ENCODE results near the gene NPDC1. TPM values are rescaled to one million over a fixed set of nuclear protein-coding genes. Genes with fewer than 3 reads are reported as not detected.
"Not testable (repeated sequence)": the region's sequence is repeated elsewhere in the genome, so short reads cannot be mapped to it uniquely, and the experiment has no call there.

The NPDC1 gene
- total RNA-seq, 2 experiments from 2014 or later = 14.2 to 15.9 TPM

DNA sequence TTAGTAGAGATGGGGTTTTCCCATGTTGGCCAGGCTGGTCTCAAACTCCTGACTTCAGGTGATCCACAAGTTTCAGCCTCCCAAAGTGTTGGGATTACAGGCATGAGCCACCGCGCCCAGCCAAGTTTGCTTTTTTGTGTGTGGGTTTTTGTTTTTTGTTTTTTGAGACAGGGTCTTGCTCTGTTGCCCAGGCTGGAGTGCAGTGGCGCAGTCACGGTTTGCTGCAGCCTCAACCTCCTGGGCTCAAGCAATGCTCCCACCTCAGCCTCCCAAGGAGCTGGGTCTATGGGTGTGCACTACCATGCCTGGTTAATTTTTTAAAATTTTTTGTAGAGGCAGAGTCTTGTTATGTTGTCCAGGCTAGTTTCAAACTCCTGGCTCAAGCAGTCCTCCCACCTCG is 12.5 kb downstream of the NPDC1 start:
- not testable (repeated sequence) for H3K4me3 Mint-ChIP-seq, H3K27ac Mint-ChIP-seq

DNA sequence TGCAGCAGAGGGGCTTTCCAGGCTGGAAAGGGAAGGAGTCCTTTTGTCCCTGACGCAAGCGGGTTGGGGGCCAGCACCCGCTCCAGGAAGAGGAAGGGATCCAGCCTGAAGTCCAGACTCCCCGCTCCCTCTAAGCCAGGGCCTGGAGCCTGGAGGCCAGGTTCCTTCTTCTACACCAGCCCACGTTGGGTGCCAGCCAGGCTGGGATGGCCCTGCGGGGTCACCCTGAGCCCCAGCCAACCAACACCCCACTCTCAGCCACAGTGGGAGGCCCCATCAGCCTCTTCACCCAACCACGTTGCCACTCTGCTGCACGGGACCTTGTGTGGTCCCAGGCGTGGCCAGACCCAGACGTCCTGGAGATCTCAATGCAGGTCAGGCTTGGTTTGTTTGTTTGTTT is 13.1 kb downstream of the NPDC1 start:
- H3K4me3 Mint-ChIP-seq = no peak overlapping the region
- no peak for DNase-seq
- CTCF ChIA-PET = interaction anchor here (1.7 kb wide), 1 partner anchor 63 kb away, joined by 5 read pairs; no protein-coding TSS in a partner anchor
- peaks cover 41% of the 10 kb centered on the region for H3K4me1 Mint-ChIP-seq (ENCODE audit: low read depth)
- H3K27me3 Mint-ChIP-seq (ENCODE audit: low read depth) = peaks cover 5% of the 10 kb centered on the region
- no peak overlapping the region for H3K27ac Mint-ChIP-seq
- no peaks in the 10 kb centered on the region for H3K9me3 Mint-ChIP-seq
- H3K36me3 Mint-ChIP-seq (ENCODE audit: low read depth) = no peaks in the 10 kb centered on the region
- intact Hi-C loops (cut with micrococcal nuclease) = no loop called here

More for the DNA sequence above, 12.5 kb downstream of the NPDC1 start:
- DNase-seq; H3K27me3 Mint-ChIP-seq (ENCODE audit: low read depth); H3K36me3 Mint-ChIP-seq (ENCODE audit: low read depth); H3K9me3 Mint-ChIP-seq; intact Hi-C loops (cut with micrococcal nuclease): not testable (repeated sequence)
- CTCF ChIA-PET = interaction anchor here (2.5 to 5.0 kb wide), 3 partner anchors 33 to 246 kb away, joined by 27 to 48 read pairs (median 30); no protein-coding TSS in a partner anchor
- peaks cover 41% of the 10 kb centered on the region for H3K4me1 Mint-ChIP-seq (ENCODE audit: low read depth)

DNA sequence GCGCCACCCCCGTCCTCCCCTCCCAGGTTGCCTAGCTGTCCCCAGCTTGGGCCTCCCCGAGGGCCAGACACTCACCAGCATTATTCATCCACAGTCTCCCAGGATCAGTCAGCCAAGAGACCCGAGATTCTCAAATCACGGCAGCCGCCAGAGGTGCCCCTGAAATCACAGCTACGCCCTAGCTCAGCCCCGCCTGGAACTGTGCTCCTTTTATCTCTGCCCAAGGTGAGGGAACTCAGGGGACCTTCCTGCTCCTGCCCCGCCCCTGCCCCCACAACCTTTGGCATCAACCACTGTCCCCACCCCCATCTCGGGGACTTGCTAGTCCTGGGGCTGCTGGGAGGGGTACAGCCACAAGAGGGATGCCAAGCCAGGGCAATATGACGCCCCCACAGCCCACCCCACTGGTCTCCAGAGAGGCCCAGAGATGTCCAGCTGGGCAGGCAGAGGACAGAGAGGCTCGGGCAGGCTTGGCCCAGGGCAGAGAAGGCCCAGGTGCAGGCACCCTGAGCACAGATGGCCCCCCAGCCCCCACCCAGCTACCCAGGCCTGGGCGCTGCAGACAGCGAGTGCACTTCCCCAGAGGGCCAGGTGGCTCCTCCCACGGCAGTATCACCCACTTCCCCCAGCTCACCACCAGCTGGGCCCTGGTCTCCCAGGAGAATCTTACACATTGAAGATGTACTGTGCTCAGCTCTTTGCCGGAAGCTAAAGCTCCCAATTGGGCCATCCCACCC is 13.9 kb downstream of the NPDC1 start, which contains the start of gene FUT7:
FUT7 (minus strand) TSS at position 185 of the 737 bp plus-strand sequence; CDS start at position 88, 97 bp downstream.
- H3K4me1 Mint-ChIP-seq (ENCODE audit: low read depth) = peaks cover 44% of the 10 kb centered on the region
- peak; percentile 59 for DNase-seq
- H3K27me3 Mint-ChIP-seq (ENCODE audit: low read depth) = peaks cover 5% of the 10 kb centered on the region
- no peak within 1 kb of the TSS for H3K4me3 Mint-ChIP-seq
- no peaks in the 10 kb centered on the region for H3K9me3 Mint-ChIP-seq
- intact Hi-C loops (cut with micrococcal nuclease) = no loop called here
- H3K27ac Mint-ChIP-seq = no peak within 1 kb of the TSS
- H3K36me3 Mint-ChIP-seq (ENCODE audit: low read depth) = no peaks in the 10 kb centered on the region
- CTCF ChIA-PET = interaction anchor here (1.7 kb wide), 1 partner anchor 64 kb away, joined by 5 read pairs; no protein-coding TSS in a partner anchor

DNA sequence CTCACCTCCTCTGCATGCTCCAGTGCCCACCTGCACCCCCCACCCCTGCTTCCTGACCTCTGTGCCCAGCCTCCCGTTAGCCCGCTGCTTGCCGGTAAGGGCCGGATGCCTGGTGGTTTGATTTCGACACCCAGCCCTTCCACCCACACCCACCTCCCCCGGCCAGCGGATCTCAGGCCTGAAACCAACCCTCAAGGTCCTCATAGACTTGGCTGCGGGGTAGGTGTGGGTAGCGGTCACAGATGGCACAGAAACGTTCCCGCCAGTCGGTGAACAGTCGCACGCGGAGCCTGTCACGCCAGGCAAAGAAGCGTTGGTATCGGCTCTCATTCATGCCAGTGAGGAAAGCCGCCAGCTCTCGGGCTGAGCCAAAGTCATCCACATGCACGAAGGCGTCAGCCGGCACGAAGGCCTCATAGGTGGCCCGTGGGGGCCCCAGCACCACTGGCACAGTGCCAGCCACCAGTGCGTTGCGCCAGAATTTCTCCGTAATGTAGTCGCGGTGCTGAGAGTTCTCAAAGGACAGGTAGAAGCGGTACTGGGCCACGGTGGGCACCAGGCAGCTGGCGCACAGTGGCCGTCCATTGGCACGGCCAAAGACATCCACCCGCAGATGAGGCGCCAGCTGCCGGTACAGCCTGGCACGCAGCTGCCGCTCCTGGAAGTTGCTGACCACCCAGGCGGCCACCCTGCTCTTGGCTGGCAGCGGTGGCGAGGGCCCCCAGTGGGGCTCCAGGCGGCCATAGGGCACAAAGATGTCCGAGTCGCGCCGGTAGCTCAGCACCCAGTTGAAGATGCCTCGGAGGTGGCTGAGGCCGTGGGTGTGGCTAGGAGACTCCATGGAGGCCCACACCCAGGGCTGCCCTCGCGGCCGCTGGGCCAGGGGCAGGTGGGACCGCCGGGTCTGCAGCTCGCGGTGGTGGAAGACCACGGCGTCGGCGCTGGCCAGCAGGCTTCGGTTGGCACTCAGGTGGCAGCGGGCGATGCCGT is 15.1 kb downstream of the NPDC1 start:
- no peak overlapping the region for H3K27ac Mint-ChIP-seq
- peaks cover 44% of the 10 kb centered on the region for H3K4me1 Mint-ChIP-seq (ENCODE audit: low read depth)
- H3K9me3 Mint-ChIP-seq = no peaks in the 10 kb centered on the region
- peak; percentile 61 for DNase-seq
- CTCF ChIA-PET = interaction anchor here (0.6 to 6.0 kb wide), 9 partner anchors 16 to 83 kb away, joined by 3 to 66 read pairs (median 10); partner anchors contain the start of genes CLIC3, NPDC1, PAXX and SAPCD2
- no peak overlapping the region for H3K4me3 Mint-ChIP-seq
- peaks cover 5% of the 10 kb centered on the region for H3K27me3 Mint-ChIP-seq (ENCODE audit: low read depth)
- intact Hi-C loops (cut with micrococcal nuclease) = no loop called here
- H3K36me3 Mint-ChIP-seq (ENCODE audit: low read depth) = no peaks in the 10 kb centered on the region

DNA sequence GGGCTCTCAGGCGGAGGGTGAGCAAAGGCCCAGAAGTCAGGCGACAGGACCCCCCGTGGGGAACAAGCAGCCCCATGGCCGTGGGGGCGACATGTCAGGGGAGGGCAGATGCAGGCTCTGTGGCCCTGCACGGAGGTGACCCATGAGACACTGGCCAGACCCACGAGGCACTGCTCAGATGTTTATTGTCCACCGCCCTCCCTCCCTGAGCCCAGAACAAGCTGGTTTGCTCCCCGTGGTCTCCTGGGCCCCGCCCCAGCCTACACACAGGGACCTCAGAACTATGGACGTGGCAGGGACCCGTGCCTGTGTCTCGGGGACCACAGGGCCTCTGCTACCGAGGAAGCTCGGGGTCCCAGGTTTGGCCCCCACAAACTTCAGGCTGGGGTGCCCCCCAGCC is 16.0 kb downstream of the NPDC1 start:
- no peak overlapping the region for H3K4me3 Mint-ChIP-seq
- H3K36me3 Mint-ChIP-seq (ENCODE audit: low read depth) = no peaks in the 10 kb centered on the region
- no peaks in the 10 kb centered on the region for H3K9me3 Mint-ChIP-seq
- peaks cover 41% of the 10 kb centered on the region for H3K4me1 Mint-ChIP-seq (ENCODE audit: low read depth)
- CTCF ChIA-PET = interaction anchor here (0.6 to 6.0 kb wide), 32 partner anchors 8 to 302 kb away, joined by 3 to 66 read pairs (median 5); partner anchors contain the start of genes AJM1, CLIC3, MAN1B1 and NPDC1
- no peak overlapping the region for H3K27ac Mint-ChIP-seq
- peaks cover 5% of the 10 kb centered on the region for H3K27me3 Mint-ChIP-seq (ENCODE audit: low read depth)
- intact Hi-C loops (cut with micrococcal nuclease) = no loop called here
- DNase-seq = no peak

DNA sequence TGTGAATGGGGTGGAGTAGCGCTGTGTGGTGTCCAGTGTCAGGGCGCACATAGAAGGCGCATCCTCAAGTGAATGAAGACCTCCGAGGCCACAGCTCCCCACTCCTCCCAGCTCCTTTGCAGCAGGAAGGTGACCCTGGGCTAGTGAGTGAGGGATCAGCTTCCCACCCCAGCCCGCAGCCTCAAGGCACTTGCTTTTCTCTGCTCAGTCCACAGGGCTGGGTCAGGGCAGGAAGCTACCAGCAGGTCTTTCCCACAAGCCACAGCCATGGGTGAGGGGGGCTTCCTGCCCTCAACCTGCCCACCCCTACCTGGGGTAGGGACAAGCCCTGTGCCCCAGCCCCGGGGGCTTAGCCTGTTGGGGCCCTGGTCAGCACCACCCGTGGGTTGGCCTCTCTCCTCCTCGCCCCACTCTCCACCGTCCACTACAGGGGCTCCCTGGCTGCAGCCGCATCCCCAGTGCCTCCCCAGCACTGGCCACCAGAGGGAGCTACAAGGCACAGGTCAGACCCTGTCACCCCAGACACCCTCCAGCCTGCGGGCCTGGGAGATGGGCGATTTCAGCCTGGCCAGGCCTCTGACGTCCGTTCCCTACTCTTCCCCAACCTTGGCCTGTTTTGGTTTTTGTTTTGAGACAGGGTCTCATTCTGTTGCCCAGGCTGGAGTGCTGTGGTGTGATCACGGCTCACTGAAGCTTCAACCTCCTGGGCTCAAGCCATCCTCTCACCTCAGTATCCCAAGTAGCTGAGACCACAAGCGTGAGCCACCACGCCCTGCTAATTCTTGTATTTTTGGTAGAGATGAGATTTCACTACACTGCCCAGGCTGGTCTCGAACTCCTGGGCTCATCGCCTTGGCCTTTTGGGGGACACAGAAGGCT is 16.7 kb downstream of the NPDC1 start:
- CTCF ChIA-PET = interaction anchor here (0.6 to 6.0 kb wide), 40 partner anchors 9 to 301 kb away, joined by 3 to 66 read pairs (median 4); partner anchors contain the start of genes AJM1, CLIC3, MAN1B1 and NPDC1
- H3K27me3 Mint-ChIP-seq (ENCODE audit: low read depth) = peaks cover 5% of the 10 kb centered on the region
- intact Hi-C loops (cut with micrococcal nuclease) = loop anchor here (5.0 kb wide), 2 partner anchors 38 to 497 kb away; no protein-coding TSS in a partner anchor
- no peaks in the 10 kb centered on the region for H3K9me3 Mint-ChIP-seq
- H3K27ac Mint-ChIP-seq = no peak overlapping the region
- peak; percentile 82 for DNase-seq
- no peaks in the 10 kb centered on the region for H3K36me3 Mint-ChIP-seq (ENCODE audit: low read depth)
- peak overlapping the region; percentile 56 for H3K4me3 Mint-ChIP-seq
- H3K4me1 Mint-ChIP-seq (ENCODE audit: low read depth) = peaks cover 34% of the 10 kb centered on the region

DNA sequence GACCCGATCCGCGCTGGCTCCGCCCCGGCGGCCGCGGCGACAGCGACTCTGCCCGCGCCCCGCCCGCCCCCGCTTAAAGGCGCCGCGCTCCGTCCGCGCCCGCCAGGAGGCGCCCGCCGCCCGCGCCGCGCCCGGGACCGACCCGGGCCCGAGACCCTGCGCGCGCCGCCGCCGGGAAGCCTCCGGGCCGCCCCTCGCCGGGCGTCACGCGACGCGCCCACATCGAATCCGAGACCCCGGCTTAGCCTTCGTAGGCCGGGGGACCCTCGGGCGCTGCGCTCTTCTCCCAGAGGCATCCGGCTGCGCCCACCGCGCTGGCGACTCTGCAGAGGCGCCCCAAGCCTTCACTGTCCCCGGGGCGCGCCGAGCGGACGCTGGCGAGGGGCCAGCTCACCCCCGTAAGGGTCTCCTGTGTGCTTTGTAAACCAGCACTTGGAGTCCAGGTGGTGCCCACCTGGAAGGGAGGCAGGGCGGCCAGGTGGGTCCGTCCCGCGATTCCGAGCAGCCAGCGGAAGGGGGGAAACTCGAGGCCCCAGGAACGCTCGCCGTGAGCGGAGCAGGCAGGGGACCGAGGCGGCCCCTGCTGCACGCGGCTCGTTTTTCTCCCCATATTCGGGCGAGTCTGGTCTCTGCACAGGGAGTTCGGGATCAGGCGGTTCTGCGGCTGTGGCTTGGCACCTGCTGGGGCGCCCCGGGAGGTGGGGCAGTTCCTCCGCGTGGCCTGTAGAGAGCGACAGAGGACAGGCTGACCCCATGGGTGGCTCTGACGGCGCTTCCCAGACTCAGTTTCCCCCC is 17.5 kb downstream of the NPDC1 start:
- Mint-ChIP-seq H3K9me3 (no peaks in the 10 kb centered on the region), H3K36me3 (ENCODE audit: low read depth) (no peaks in the 10 kb centered on the region), H3K27me3 (ENCODE audit: low read depth) (peaks cover 5% of the 10 kb centered on the region), H3K27ac (no peak overlapping the region), H3K4me1 (ENCODE audit: low read depth) (peaks cover 34% of the 10 kb centered on the region), H3K4me3 (peak overlapping the region; percentile 56)
- intact Hi-C loops (cut with micrococcal nuclease) = loop anchor here (5.0 kb wide), 2 partner anchors 39 to 496 kb away; no protein-coding TSS in a partner anchor
- CTCF ChIA-PET = interaction anchor here (1.0 to 6.0 kb wide), 29 partner anchors 8 to 300 kb away, joined by 3 to 66 read pairs (median 6); partner anchors contain the start of genes AJM1, CLIC3, MAN1B1 and NPDC1
- peak; percentile 74 for DNase-seq

DNA sequence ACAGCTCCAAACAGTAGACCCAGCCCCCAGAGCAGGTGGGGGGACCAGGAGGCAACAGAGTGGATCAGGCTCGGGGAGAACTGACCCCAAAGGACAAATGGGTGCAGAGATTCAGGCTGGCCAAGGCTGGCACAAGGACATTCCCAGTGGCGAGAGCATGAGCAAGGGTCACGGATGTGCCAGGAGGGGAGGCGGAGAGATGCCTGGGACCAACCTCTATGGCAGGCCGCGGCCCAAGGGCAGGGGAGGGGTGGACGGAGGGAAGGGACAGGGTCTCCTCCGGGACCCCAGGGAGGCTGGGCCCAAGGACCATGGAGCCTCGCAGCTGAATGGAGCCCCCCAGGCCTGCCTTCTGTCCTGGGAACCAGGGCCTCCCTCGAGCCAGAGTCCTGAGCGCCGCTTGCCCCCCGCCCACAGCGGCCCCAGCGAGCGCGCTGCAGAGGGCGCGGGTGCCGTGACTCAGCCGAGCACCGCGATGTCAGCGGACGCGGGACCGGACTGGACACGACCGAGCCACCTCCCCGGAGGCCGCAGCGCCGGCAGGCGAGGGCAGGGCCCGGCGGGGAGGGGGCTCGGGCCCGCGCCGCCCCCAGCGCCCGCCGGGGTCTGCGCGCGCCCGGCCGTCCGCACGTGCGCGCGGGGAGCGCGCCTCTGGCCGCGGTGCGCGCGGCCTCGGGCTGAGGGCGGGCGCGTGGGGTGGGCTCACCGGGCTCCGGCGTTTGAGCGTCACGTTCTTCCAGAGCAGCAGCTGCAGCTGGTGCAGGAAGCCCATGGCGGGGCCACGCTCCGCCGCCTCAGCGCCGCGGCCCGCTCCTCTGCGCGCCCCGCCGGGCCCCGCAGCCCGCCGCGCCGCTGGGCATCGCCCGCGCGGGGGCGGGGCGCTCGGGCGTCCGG is 18.4 kb downstream of the NPDC1 start, which contains the start of gene ABCA2:
ABCA2 (minus strand) TSS at position 869 of the 894 bp plus-strand sequence; CDS start at position 772, 97 bp downstream.
- H3K4me3 Mint-ChIP-seq = peak within 1 kb of the TSS; percentile 70
- peaks cover 31% of the 10 kb centered on the region for H3K4me1 Mint-ChIP-seq (ENCODE audit: low read depth)
- CTCF ChIA-PET = interaction anchor here (1.2 to 6.0 kb wide), 8 partner anchors 7 to 296 kb away, joined by 3 to 66 read pairs (median 9); partner anchors contain the start of genes PAXX, SAPCD2 and TMEM141
- H3K36me3 Mint-ChIP-seq (ENCODE audit: low read depth) = no peaks in the 10 kb centered on the region
- H3K27ac Mint-ChIP-seq = no peak within 1 kb of the TSS
- no peak for DNase-seq
- intact Hi-C loops (cut with micrococcal nuclease) = loop anchor here (5.0 kb wide), 2 partner anchors 40 to 495 kb away; no protein-coding TSS in a partner anchor
- H3K27me3 Mint-ChIP-seq (ENCODE audit: low read depth) = peaks cover 5% of the 10 kb centered on the region
- H3K9me3 Mint-ChIP-seq = no peaks in the 10 kb centered on the region

DNA sequence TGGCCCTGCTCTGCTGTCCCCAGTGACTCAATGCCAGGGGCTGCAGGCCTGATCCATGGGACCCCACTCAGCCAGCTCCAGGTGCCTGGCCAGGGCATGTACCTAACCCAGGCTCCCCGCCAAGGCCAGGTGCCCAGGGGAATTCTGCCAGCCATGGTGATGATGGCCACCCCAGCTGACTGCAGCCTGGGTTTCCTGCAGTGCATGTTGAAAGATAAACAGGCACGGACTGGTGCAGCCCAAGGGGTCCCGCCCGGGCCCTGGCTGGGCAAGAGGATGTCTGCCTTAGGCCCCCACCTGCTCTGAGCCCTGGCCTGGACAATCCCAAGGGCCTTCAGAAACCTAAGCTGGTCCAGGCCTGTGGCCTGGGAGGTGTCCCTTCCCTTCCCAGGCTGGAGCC is 19.1 kb downstream of the NPDC1 start:
- no peak overlapping the region for H3K27ac Mint-ChIP-seq
- H3K9me3 Mint-ChIP-seq = no peaks in the 10 kb centered on the region
- intact Hi-C loops (cut with micrococcal nuclease) = loop anchor here (5.0 kb wide), 2 partner anchors 40 to 495 kb away; no protein-coding TSS in a partner anchor
- H3K27me3 Mint-ChIP-seq (ENCODE audit: low read depth) = peaks cover 4% of the 10 kb centered on the region
- CTCF ChIA-PET = interaction anchor here (1.1 to 6.0 kb wide), 5 partner anchors 8 to 179 kb away, joined by 3 to 66 read pairs (median 5); partner anchors contain the start of genes NPDC1 and SAPCD2
- DNase-seq = no peak
- H3K4me3 Mint-ChIP-seq = no peak overlapping the region
- no peaks in the 10 kb centered on the region for H3K36me3 Mint-ChIP-seq (ENCODE audit: low read depth)
- H3K4me1 Mint-ChIP-seq (ENCODE audit: low read depth) = peaks cover 25% of the 10 kb centered on the region
